ENCODE measurements around the gene GRAMD2B.

Gene GRAMD2B

GRCh38 chr5:126479810-126480209, 56.6 kb downstream of the GRAMD2B start:
- DNase-seq (ENCODE audit: low read depth), result no peak

DNA sequence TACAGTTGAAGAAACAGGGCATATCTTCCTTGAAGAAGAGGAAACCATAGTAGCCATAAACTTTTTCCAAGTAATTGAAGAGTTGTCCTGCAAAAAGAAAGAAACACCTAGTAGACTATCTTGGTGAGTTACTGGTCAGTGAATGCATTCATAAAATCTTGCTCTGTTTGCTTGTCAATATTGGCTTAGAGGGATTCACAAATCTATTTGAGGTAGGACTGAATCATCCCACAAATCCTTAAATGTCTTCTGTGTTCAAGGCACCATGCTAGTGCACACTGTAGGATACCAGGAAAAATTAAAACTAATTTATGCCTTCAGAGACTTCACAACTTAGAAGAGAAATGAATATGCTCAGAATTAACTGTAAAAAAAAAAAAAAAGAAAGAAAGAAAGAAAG, 57.6 kb downstream of the GRAMD2B start:
- no peak for DNase-seq (ENCODE audit: low read depth)

GRCh38 chr5:126481243-126481642, 58.0 kb downstream of the GRAMD2B start:
- DNase-seq (ENCODE audit: low read depth), result no peak

DNA sequence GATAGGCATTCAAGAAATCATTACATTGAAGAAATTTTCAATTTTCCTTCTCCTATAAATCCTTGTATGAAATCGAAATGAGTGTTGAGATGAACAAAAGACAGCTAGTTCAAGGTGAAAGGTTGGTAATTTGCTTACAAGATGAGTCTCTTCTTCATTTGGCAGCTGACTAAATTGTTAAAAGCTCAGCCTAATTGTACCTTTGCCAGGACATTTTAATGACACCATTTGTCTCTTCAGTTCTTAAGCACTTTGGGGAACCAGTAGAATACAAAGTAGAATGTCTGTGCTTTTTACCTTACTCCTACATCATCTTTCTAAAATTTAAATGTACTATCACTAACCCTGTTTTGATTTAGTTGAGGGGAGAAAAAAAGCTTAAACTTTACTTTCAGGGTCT, 59.4 kb downstream of the GRAMD2B start:
- DNase-seq (ENCODE audit: low read depth), result no peak

GRCh38 chr5:126483156-126483555, 59.9 kb downstream of the GRAMD2B start:
- DNase-seq (ENCODE audit: low read depth), result no peak

DNA sequence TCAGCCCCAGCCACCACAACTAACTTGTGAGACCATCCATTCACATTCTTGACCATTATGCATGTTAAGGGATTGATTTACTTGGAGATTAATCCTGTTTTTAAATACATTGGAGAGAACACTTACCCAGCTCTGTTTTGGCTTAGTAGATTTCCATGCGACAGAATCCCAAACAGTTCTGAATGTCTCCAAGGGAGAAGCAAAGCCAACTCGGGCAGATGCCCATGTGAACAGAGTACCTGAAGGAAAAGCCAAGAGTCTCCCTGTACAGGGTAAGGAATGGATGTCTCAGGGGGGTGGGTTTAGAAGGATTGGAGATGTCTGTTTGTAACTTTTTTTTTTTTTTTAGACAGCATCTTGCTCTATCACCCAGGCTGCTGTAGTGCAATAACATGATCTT, 61.0 kb downstream of the GRAMD2B start:
- DNase-seq (ENCODE audit: low read depth), result no peak

DNA sequence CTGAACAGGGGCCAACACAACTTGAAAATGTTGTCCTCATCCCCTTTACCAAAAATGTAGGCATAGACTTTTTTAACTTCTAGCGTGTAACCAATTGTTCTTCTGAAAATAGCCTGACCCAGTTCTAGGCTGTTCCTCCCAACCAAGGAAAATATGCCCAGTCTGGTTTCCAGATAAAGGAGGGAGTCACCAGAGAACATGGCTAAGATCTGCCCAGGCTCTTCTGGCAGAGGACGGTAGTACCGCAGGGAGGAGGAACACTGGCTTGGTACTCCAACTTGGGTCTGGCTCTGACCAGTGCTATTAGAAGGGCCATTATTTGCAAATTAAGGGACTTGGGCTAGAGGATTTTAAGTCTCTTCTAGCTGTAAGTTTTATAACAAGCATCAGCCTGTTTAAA, 63.1 kb downstream of the GRAMD2B start:
- DNase-seq (ENCODE audit: low read depth), result no peak

DNA sequence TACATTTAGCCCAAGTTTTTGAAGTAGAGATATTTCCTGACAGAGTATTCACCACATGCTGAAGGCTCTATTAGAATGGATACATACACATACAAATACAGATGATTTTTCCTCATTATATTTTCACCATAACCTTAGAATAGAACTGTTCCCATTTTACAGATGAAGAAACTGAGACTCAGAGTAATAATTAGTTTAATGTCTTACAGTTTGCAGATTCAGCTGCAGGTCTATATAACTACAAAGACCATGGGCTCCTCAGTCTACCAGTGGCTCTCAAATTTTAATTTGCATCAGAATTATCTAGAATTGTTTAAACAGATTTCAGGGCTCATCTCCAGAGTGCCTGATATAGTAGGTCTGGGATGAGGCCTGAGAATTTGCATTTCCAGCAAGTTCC, 64.4 kb downstream of the GRAMD2B start:
- no peak for DNase-seq (ENCODE audit: low read depth)

DNA sequence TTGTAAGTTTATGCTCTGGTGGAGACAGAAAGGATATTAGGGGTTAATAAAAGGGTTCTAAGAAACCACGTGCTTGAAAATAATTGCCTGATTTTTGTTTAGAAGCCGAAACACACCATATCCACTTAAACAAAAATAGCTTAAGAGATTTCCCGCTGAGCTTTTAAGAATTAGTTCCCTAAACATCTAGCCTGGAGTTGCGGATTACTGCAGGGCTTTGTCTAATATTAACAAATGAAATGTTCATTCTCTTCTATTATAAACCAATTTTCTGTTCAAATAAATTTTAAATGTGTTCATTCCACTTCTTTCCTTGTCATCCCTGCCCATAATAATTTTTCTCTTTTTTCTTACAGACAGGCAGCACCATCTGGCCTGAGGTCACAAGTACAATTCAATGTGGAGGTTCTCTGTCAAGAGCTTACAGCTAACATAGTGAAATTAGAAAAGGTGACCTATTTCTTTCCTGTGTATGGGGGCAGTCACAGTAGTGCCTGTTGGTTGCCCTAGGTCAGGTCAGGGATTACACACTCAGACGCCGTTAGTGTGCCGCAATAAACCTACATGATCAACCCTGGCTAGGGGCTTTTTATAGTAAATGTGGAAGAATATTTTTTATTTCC, 65.3 kb downstream of the GRAMD2B start:
- DNase-seq (ENCODE audit: low read depth), result no peak

DNA sequence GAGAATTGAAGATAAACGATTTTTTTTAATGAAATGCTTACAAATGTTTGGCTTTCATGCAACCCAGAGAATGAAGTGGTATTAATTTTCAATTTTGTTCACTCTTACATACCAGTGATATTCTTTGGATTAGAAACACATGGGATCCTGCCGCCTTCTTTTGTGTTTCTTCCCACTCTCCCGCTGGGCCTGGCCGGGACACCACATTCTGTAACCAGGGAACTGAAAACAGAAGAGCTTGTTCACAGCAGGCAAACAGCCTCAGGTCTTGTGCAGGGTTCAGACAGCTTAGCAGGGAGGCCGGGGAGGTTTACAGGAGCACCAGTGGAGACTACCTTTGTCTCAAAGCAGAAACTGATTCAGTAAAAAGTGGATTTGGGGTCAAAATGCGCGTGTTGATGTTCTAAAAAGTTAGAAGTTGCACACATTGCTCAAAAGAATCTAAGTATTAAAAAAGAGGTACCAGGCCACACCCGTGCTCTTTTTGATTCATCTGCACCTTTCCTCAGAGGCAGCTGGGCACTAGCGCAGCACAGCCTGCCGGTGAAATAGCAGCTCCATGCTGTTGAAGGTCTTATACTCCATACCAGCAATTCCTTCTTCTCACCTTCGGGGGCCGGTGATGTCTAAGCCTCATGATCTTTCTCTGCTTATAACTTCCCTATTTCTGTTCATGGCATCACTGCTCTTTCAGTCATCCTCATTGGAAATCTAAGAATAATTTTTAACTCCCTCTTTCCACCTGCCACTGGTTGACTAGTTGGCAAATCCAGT, 67.1 kb downstream of the GRAMD2B start:
- DNase-seq (ENCODE audit: low read depth), result no peak

GRCh38 chr5:126492939-126493338, 69.7 kb downstream of the GRAMD2B start:
- DNase-seq (ENCODE audit: low read depth), result no peak

DNA sequence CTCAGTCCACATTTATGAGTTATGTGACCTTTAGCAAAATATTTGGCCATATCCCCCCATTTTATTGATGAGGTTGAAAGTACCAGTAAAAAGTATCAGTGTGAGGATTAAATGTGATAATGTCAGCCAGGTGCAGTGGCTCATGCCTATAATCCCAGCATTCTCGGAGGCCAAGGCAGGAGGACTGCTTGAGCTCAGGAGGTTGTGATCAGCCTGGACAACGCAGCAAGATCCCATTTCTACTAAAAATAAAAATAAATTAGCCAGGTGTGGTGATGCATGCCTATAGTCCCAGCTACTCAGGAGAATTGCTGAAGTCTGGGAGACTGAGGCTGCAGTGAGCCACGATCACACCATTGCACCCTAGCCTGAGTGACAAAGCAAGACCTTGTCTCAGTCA, 71.2 kb downstream of the GRAMD2B start:
- DNase-seq (ENCODE audit: low read depth), result no peak

DNA sequence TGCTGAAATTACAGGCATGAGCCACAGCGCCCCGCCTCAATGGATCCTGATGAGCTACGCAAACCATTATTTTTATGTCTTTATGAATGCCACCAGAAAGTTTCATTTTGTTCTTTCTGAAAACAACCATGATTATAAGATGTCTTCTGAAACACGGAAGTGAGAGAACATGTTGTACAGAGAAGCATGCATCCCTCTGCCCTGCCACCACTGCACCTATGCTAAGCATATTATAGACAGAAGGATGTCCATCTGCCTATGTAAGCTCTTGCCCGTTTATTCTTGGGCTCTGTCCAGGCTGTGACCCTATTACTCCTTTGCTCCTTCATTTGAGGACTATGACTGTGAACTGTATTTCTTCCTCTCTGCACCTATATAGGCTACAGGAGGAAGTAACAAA, 74.3 kb downstream of the GRAMD2B start:
- DNase-seq (ENCODE audit: low read depth), result no peak

- DNase-seq (ENCODE audit: low read depth), result no peak
These were observed 76.1 kb downstream of the GRAMD2B start for GRCh38 chr5:126499278-126499677.

DNA sequence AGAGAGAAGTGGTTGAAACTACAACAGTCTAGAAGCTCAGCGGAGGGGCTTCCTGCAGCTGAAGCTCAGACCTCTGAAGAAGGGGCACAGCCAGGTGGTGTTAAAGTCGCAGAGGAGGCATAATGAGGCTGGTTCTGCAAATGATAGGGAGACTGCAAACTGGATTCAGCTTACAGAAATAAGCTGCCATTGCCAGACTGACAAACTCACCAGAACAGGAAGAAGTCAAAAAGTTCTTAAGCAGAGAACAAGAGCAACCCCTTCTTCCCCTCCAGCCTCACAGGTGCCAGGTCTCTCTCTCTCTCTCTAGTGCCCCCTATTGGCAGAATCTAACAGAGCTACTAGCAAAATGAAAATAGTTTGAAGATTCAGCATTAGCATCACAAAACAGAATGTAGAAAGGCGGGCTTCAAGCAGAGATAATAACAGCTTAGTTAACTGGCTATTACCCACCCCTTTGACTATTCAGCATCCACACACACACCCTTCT, 76.7 kb downstream of the GRAMD2B start:
- DNase-seq (ENCODE audit: low read depth), result no peak

DNA sequence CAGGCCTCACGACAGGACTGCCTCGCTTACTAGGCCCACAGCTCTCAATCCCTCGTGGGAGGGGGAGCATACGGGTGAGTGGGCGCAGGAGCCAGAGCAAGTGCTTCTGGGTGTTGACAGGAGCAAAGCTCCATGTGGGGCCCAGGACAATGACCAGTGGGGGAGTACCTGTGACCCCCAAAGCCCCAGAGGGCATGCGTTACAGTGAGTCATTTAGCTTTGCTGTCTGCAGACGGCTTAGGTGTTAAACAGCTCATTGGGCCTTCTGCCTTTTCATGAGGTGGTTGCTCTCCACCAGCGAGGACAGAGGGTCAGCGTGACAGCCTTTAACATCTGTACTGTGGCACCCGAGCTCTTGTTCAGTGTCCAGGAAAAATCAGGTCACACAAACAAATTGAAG, 78.2 kb downstream of the GRAMD2B start:
- DNase-seq (ENCODE audit: low read depth), result no peak

GRCh38 chr5:126503602-126504104, 80.4 kb downstream of the GRAMD2B start:
- DNase-seq (ENCODE audit: low read depth), result no peak

GRCh38 chr5:126506079-126506478, 82.9 kb downstream of the GRAMD2B start:
- no peak for DNase-seq (ENCODE audit: low read depth)

DNA sequence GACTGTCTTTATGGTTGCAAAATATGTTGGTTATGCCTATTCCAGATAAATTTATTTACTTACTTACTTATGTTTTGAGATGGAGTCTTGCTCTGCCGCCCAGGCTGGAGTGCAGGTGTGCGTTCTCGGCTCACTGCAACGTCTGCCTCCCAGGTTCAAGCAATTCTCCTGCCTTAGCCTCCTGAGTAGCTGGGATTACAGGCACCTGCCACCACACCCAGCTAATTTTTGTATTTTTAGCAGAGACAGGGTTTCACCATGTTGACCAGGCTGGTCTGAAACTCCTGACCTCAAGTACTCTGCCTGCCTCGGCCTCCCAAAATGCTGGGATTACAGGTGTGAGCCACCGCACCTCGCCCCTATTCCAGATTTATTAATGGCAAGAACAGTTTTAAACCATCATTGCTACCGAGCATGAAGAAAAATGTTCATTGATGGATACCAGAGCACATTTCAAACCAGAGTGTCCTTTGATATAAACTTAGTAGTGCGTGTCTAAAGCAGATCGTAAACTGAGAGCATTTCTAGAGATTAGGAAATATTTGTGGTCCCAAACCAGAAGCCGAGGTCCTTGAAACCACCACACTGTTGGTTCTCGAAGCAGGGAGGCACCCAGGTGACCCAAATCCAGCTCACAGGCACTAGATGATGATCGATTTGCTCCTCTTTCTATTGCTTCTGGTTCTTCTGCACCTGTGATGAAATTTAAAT, 85.2 kb downstream of the GRAMD2B start:
- DNase-seq (ENCODE audit: low read depth), result no peak

- DNase-seq (ENCODE audit: low read depth), result no peak
These were observed 85.7 kb downstream of the GRAMD2B start for GRCh38 chr5:126508962-126509279.

GRCh38 chr5:126509339-126509738, 86.1 kb downstream of the GRAMD2B start:
- no peak for DNase-seq (ENCODE audit: low read depth)

DNA sequence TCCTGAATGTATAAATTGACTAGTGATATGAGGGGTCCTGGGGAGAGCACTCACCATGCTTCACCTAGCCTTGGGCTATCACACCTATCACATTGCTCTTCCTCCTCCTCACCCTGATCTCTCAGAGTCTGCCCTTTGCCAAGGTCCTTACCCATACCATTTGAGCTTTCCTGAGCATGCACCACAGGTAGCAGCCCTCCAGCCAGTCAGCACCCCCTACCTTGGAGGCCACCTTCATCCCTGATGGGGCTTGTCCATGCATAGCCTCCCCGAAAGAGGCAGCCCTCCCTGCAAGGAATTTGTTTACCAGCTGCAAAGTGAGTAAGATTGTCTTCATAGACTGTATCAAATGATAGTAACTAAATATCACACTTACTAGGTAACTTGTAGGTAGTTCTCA, 88.8 kb downstream of the GRAMD2B start:
- no peak for DNase-seq (ENCODE audit: low read depth)

DNA sequence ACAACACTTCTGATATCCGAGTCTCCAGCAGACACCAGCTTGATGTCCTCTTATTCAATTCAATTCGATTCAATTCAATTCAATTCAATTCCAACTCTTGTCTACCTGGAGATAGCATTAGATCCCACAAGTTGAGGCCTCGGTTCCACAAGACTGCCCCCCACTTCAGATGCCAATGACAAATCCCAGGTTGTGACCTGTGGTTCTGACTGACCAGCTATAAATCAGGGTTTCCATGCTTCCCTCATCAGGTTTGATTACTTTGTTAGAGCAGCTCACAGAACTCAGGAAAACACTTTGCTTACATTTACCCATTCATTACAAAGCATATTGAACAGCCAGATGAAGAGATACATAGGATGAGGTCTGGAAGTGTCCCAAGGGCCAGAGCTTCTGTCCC, 89.2 kb downstream of the GRAMD2B start:
- no peak for DNase-seq (ENCODE audit: low read depth)
